ENCODE measurements around the gene PRKCH. TPM values are rescaled to one million over a fixed set of nuclear protein-coding genes. Genes with fewer than 3 reads are reported as not detected.

Gene PRKCH
- total RNA-seq, 6 experiments from 2014 or later = 5.0 to 12.1 (median 8.8) TPM

- no peak for DNase-seq
- Histone ChIP-seq H3K36me3 (no peaks in the 10 kb centered on the region), H3K27me3 (no peaks in the 10 kb centered on the region), H3K9me3 (no peaks in the 10 kb centered on the region), H3K4me3 (no peak overlapping the region), H3K4me1 (peaks cover 0 to 4% (median 0%) of the 10 kb centered on the region in 4 donors), H3K27ac (no peak overlapping the region)
- WGBS (ENCODE audit: insufficient coverage, low coverage, low lambda C conversion rate, missing lambda C conversion rate) = 89% methylated on average over 3 of the region's 3 CpGs
- intact Hi-C loops (cut with DNase I) = loop anchor here in 1 of 2 donors (10.0 kb wide), 1 partner anchor 288 kb away; no protein-coding TSS in a partner anchor
- no peak for ATAC-seq
- TF ChIP-seq CTCF (IDR thresholded peaks at IDR 0.05) (no peak), POLR2A (IDR thresholded peaks at IDR 0.05) (no peak)
Observed at GRCh38 chr14:61466905-61467280, 145.5 kb downstream of the PRKCH start.

GRCh38 chr14:61467296-61467695 lies 145.9 kb downstream of the PRKCH start:
- no peak overlapping the region for H3K27ac ChIP-seq
- H3K36me3 ChIP-seq = no peaks in the 10 kb centered on the region
- peaks cover 0 to 2% (median 0%) of the 10 kb centered on the region in 4 donors for H3K4me1 ChIP-seq
- no peaks in the 10 kb centered on the region for H3K27me3 ChIP-seq
- TF ChIP-seq CTCF (IDR thresholded peaks at IDR 0.05) (no peak), POLR2A (IDR thresholded peaks at IDR 0.05) (no peak)
- 72% methylated on average over 2 of the region's 7 CpGs for WGBS (ENCODE audit: insufficient coverage, low coverage, low lambda C conversion rate, missing lambda C conversion rate)
- no peaks in the 10 kb centered on the region for H3K9me3 ChIP-seq
- DNase-seq (peak in 1 of 3 donors; percentile 41), ATAC-seq (peak in 2 of 4 donors; percentile 26 to 36)
- H3K4me3 ChIP-seq = no peak overlapping the region
- intact Hi-C loops (cut with DNase I) = loop anchor here in 1 of 2 donors (10.0 kb wide), 1 partner anchor 288 kb away; no protein-coding TSS in a partner anchor

- intact Hi-C loops (cut with DNase I) = loop anchor here in 1 of 2 donors (10.0 kb wide), 1 partner anchor 287 kb away; no protein-coding TSS in a partner anchor
- WGBS (ENCODE audit: insufficient coverage, low coverage, low lambda C conversion rate, missing lambda C conversion rate) = 88% methylated on average over 7 of the region's 7 CpGs
- TF ChIP-seq POLR2A (IDR thresholded peaks at IDR 0.05) (no peak), CTCF (IDR thresholded peaks at IDR 0.05) (no peak)
- no peaks in the 10 kb centered on the region for H3K27me3 ChIP-seq
- ATAC-seq = no peak
- H3K4me3 ChIP-seq = no peak overlapping the region
- DNase-seq = no peak
- H3K9me3 ChIP-seq = no peaks in the 10 kb centered on the region
- no peaks in the 10 kb centered on the region for H3K36me3 ChIP-seq
- no peak overlapping the region for H3K27ac ChIP-seq
- H3K4me1 ChIP-seq = peaks cover 0 to 7% (median 0%) of the 10 kb centered on the region in 4 donors
Observed at GRCh38 chr14:61468063-61468825, 146.9 kb downstream of the PRKCH start.

- ATAC-seq (no peak), DNase-seq (no peak)
- Histone ChIP-seq H3K27ac (no peak overlapping the region), H3K4me3 (no peak overlapping the region), H3K9me3 (no peaks in the 10 kb centered on the region), H3K4me1 (peaks cover 0 to 7% (median 0%) of the 10 kb centered on the region in 4 donors), H3K27me3 (no peaks in the 10 kb centered on the region), H3K36me3 (no peaks in the 10 kb centered on the region)
- intact Hi-C loops (cut with DNase I) = loop anchor here (10.0 kb wide), 2 partner anchors 85 to 285 kb away; no protein-coding TSS in a partner anchor
- 65% methylated on average over 6 of the region's 6 CpGs for WGBS (ENCODE audit: insufficient coverage, low coverage, low lambda C conversion rate, missing lambda C conversion rate)
- TF ChIP-seq POLR2A (IDR thresholded peaks at IDR 0.05) (no peak), CTCF (IDR thresholded peaks at IDR 0.05) (no peak)
Observed at GRCh38 chr14:61469781-61470180, 148.4 kb downstream of the PRKCH start.
